Natural killer cell (primary cell): ENCODE data around the gene NCDN. TPM values are rescaled to one million over a fixed set of nuclear protein-coding genes. Genes with fewer than 3 reads are reported as not detected.

Experiments used
- ATAC-seq, 3 donors: fragments of 150-1000 bp in 2 of 3; fragments of 200-7000 bp in 1 of 3; cut with Tn5 transposase; 1 replicate in 1 of 3; 2 replicates in 2 of 3; pipeline ENCODE4 v1.10.0; 2021; ENCODE audit warnings: mild to moderate bottlenecking in 2 of 3, moderate library complexity in 2 of 3
- DNase-seq, 2 donors: peaks; one replicate each; pipeline versions ENCODE4 v3.0.0 to v3.0.0-alpha.2; 2013 to 2021; ENCODE audit warnings: mixed read lengths in 1 of 2
- H3K27ac ChIP-seq: one replicate; pipeline ENCODE4 v1.5.1; 2013; ENCODE audit warnings: mild to moderate bottlenecking, low read length
- H3K27me3 ChIP-seq: one replicate; pipeline ENCODE4 v1.6.1; 2013; ENCODE audit warnings: low read length; ENCODE audit not compliant: control insufficient read depth, insufficient read depth
- H3K36me3 ChIP-seq: one replicate; pipeline ENCODE4 v1.6.1; 2013; ENCODE audit warnings: low read length; ENCODE audit not compliant: control insufficient read depth, insufficient read depth
- H3K4me1 ChIP-seq: one replicate; pipeline ENCODE4 v1.6.1; 2013; ENCODE audit warnings: low read length; ENCODE audit not compliant: control insufficient read depth, insufficient read depth
- H3K4me3 ChIP-seq: one replicate; pipeline ENCODE4 v1.5.1; 2013; ENCODE audit warnings: low read length
- H3K9me3 ChIP-seq: one replicate; pipeline ENCODE4 v1.6.1; 2013; ENCODE audit warnings: low read length; ENCODE audit not compliant: control insufficient read depth, insufficient read depth
- H3K27ac Mint-ChIP-seq, 2 donors: one replicate each; pipeline ENCODE4 v1.8.0; 2022; ENCODE audit warnings: mild to moderate bottlenecking in 2 of 2, mixed read lengths in 2 of 2, moderate library complexity in 1 of 2
- H3K27me3 Mint-ChIP-seq, 2 donors: one replicate each; pipeline ENCODE4 v1.8.0; 2022; ENCODE audit warnings: low read depth in 2 of 2, mixed read lengths in 2 of 2
- H3K36me3 Mint-ChIP-seq: one replicate; pipeline ENCODE4 v1.8.0; 2022; ENCODE audit warnings: mixed read lengths
- H3K4me1 Mint-ChIP-seq, 2 donors: one replicate each; pipeline ENCODE4 v1.8.0; 2022; ENCODE audit warnings: mixed read lengths in 2 of 2
- H3K4me3 Mint-ChIP-seq: one replicate; pipeline ENCODE4 v1.8.0; 2022; ENCODE audit warnings: mild to moderate bottlenecking, moderate library complexity, mixed read lengths
- H3K9me3 Mint-ChIP-seq, 2 donors: one replicate each; pipeline ENCODE4 v1.8.0; 2022; ENCODE audit warnings: mixed read lengths in 2 of 2
- CTCF ChIP-seq: fragments of 200-600 bp; IDR thresholded peaks from one replicate; pipeline ENCODE4 v1.8.0; 2022; ENCODE audit warnings: antibody characterized with exemption
- WGBS: methylation state at CpG from one replicate; pipeline ENCODE4 v1.1.7; 2013; ENCODE audit warnings: missing lambda C conversion rate; ENCODE audit not compliant: insufficient coverage; 5-methylcytosine and 5-hydroxymethylcytosine counted together
- intact Hi-C: fragments of 100-400 bp; cut with micrococcal nuclease; formaldehyde crosslinking; loops from one replicate; pipeline ENCODE4 v1.14.2; 2022
- total RNA-seq, 4 donors: library from RNA; stranded (reverse); fragments of 120-200 nt in 1 of 4; gene quantifications; one replicate each; pipeline versions ENCODE4 v1.2.3 to v1.2.4, GENCODE V29; 2013 to 2022

Gene NCDN
- total RNA-seq, 3 donors from 2014 or later (not counting 1 experiment from before 2014, with no cell fraction given), result 7.9 to 10.7 (median 9.9) TPM

- Histone ChIP-seq H3K4me3 (no peak overlapping the region), H3K9me3 (no peaks in the 10 kb centered on the region), H3K27me3 (no peaks in the 10 kb centered on the region), H3K27ac (peak overlapping the region; percentile 6), H3K36me3 (peaks cover 3% of the 10 kb centered on the region), H3K4me1 (peaks cover 25% of the 10 kb centered on the region)
- intact Hi-C loops, result no loop called here
- H3K27ac Mint-ChIP-seq, result peak overlapping the region; percentile 82 to 85
- H3K4me1 Mint-ChIP-seq, result peaks cover 73 to 74% of the 10 kb centered on the region in 2 donors
- DNase-seq, result peak in 1 of 2 donors; percentile 74
- peak overlapping the region; percentile 17 for H3K4me3 Mint-ChIP-seq
- 51% methylated on average over 6 of the region's 6 CpGs for WGBS
- H3K27me3 Mint-ChIP-seq, result no peaks in the 10 kb centered on the region
- ATAC-seq, result peak; percentile 62 to 84 (median 79)
- H3K9me3 Mint-ChIP-seq, result no peaks in the 10 kb centered on the region
- no peaks in the 10 kb centered on the region for H3K36me3 Mint-ChIP-seq
- TF ChIP-seq CTCF, result no peak
Measured at GRCh38 chr1:35539073-35539823, 18.4 kb upstream of the NCDN start.

GRCh38 chr1:35539824-35540261, 17.8 kb upstream of the NCDN start:
- Mint-ChIP-seq H3K4me3 (peak overlapping the region; percentile 6), H3K4me1 (peaks cover 76 to 77% of the 10 kb centered on the region in 2 donors), H3K27ac (peak overlapping the region; percentile 82 to 85), H3K27me3 (no peaks in the 10 kb centered on the region), H3K36me3 (no peaks in the 10 kb centered on the region), H3K9me3 (no peaks in the 10 kb centered on the region)
- no CpG with 5 or more reads among the region's 1 CpG for WGBS
- intact Hi-C loops, result no loop called here
- Histone ChIP-seq H3K9me3 (no peaks in the 10 kb centered on the region), H3K4me1 (peaks cover 27% of the 10 kb centered on the region), H3K27me3 (no peaks in the 10 kb centered on the region), H3K27ac (peak overlapping the region; percentile 6), H3K36me3 (peaks cover 3% of the 10 kb centered on the region), H3K4me3 (no peak overlapping the region)
- ATAC-seq (peak in 2 of 3 donors; percentile 46 to 50), DNase-seq (peak in 1 of 2 donors; percentile 27)
- TF ChIP-seq CTCF, result no peak

GRCh38 chr1:35544976-35545375, 12.6 kb upstream of the NCDN start:
- peak in 1 of 2 donors; percentile 85 for DNase-seq
- intact Hi-C loops, result loop anchor here (1.0 kb wide), 1 partner anchor 97 kb away; no protein-coding TSS in a partner anchor
- Histone ChIP-seq H3K27me3 (no peaks in the 10 kb centered on the region), H3K4me3 (no peak overlapping the region), H3K27ac (no peak overlapping the region), H3K4me1 (peaks cover 15% of the 10 kb centered on the region), H3K36me3 (peaks cover 12% of the 10 kb centered on the region), H3K9me3 (no peaks in the 10 kb centered on the region)
- no peak overlapping the region for H3K4me3 Mint-ChIP-seq
- H3K36me3 Mint-ChIP-seq, result no peaks in the 10 kb centered on the region
- no peaks in the 10 kb centered on the region for H3K9me3 Mint-ChIP-seq
- WGBS, result 77% methylated on average over 3 of the region's 3 CpGs
- peaks cover 54 to 55% of the 10 kb centered on the region in 2 donors for H3K4me1 Mint-ChIP-seq
- no peaks in the 10 kb centered on the region for H3K27me3 Mint-ChIP-seq
- TF ChIP-seq CTCF, result no peak
- ATAC-seq, result peak; percentile 59 to 63 (median 62)
- peak overlapping the region in 1 of 2 donors; percentile 39 for H3K27ac Mint-ChIP-seq
